HepG2 (cell line): ENCODE results near the gene NFE2L2. TPM values are rescaled to one million over a fixed set of nuclear protein-coding genes. Genes with fewer than 3 reads are reported as not detected.
A peak's percentile ranks its signal among the peaks of the same experiment; 100 is the strongest.

Experiments used
- HIC2 ChIP-seq: sonication (generic); formaldehyde crosslinking; IDR thresholded peaks from 2 replicates; pipeline ENCODE4 v1.9.0; 2022; ENCODE audit warnings: low read depth, missing genetic modification reagents
- KDM1A ChIP-seq: IDR thresholded peaks from 2 replicates; pipeline ENCODE4 v1.6.1; 2016; ENCODE audit warnings: missing compliant biosample characterization
- MAFG ChIP-seq: sonication (generic); formaldehyde crosslinking; IDR thresholded peaks from 2 replicates; pipeline ENCODE4 v1.5.1; 2020; ENCODE audit warnings: mild to moderate bottlenecking, missing genetic modification reagents
- MIER3 ChIP-seq: IDR thresholded peaks from 2 replicates; pipeline ENCODE4 v1.6.1; 2016; ENCODE audit warnings: missing compliant biosample characterization, borderline replicate concordance
- MYPOP ChIP-seq: sonication (generic); formaldehyde crosslinking; IDR thresholded peaks from 2 replicates; pipeline ENCODE4 v1.8.1; 2023; ENCODE audit warnings: mild to moderate bottlenecking, moderate library complexity, missing genetic modification reagents
- NCOR1 ChIP-seq: fragments of 200-600 bp; sonication (generic); IDR thresholded peaks from 2 replicates; pipeline ENCODE4 v1.7.0; 2017; ENCODE audit warnings: antibody characterized with exemption, low read length, borderline replicate concordance
- NFE2L1 ChIP-seq: sonication (generic); formaldehyde crosslinking; IDR thresholded peaks from 2 replicates; pipeline ENCODE4 v1.4.0; 2020; ENCODE audit warnings: missing genetic modification reagents, mild to moderate bottlenecking, borderline replicate concordance
- ONECUT2 ChIP-seq: sonication (generic); formaldehyde crosslinking; IDR thresholded peaks from 2 replicates; pipeline ENCODE4 v1.4.0; 2020; ENCODE audit warnings: missing genetic modification reagents
- PHB2 ChIP-seq: fragments of 450-650 bp; IDR thresholded peaks from 2 replicates; pipeline ENCODE4 v1.6.1; 2018; ENCODE audit not compliant: partially characterized antibody
- SAFB2 ChIP-seq: sonication (generic); formaldehyde crosslinking; IDR thresholded peaks from 2 replicates; pipeline ENCODE4 v1.5.1; 2020; ENCODE audit warnings: missing genetic modification reagents, low read depth, mild to moderate bottlenecking, borderline replicate concordance
- SIN3A ChIP-seq: IDR thresholded peaks from 2 replicates; pipeline ENCODE4 v1.6.1; 2011; ENCODE audit warnings: low read depth, mild to moderate bottlenecking, control low read depth, low read length, borderline replicate concordance
- TCF7 ChIP-seq: sonication (generic); IDR thresholded peaks from 2 replicates; pipeline ENCODE4 v1.6.1; 2016; ENCODE audit warnings: antibody characterized with exemption, low read depth
- TOE1 ChIP-seq: sonication (generic); formaldehyde crosslinking; IDR thresholded peaks from 2 replicates; pipeline ENCODE4 v1.4.0; 2020; ENCODE audit warnings: mild to moderate bottlenecking, missing genetic modification reagents
- ZFP90 ChIP-seq: sonication (generic); formaldehyde crosslinking; IDR thresholded peaks from 2 replicates; pipeline ENCODE4 v1.8.0; 2022; ENCODE audit warnings: missing genetic modification reagents, mild to moderate bottlenecking, inconsistent platforms, borderline replicate concordance
- ZNF703 ChIP-seq: sonication (generic); formaldehyde crosslinking; IDR thresholded peaks from 2 replicates; pipeline ENCODE4 v1.5.1; 2020; ENCODE audit warnings: missing genetic modification reagents, mild to moderate bottlenecking, moderate library complexity, borderline replicate concordance
- ZNF740 ChIP-seq: sonication (generic); formaldehyde crosslinking; IDR thresholded peaks from 2 replicates; pipeline ENCODE4 v1.4.0; 2020; ENCODE audit warnings: missing genetic modification reagents
- polyA plus RNA-seq, 8 experiments: library from polyadenylated mRNA; depleted of rRNA in 3 of 8; stranded (reverse) in 7 of 8; unstranded in 1 of 8; fragments of >200 nt; fragmentation: Illumina TruSeq in 4 of 8; extraction: Trizol in 4 of 8; gene quantifications; 2 replicates each; pipeline versions ENCODE4 v1.2.1 to v1.2.3, GENCODE V29; 2011 to 2016; ENCODE audit warnings: low read depth in 4 of 8, missing spikeins in 1 of 8, mixed read lengths in 1 of 8; ENCODE audit not compliant: insufficient read depth in 1 of 8
- total RNA-seq, 5 experiments: library from RNA; depleted of rRNA; stranded (reverse); fragments of >200 nt; fragmentation: Illumina TruSeq; extraction: Trizol; gene quantifications; 2 replicates each; pipeline ENCODE4 v1.2.3, GENCODE V29; 2016; ENCODE audit warnings: low read depth in 1 of 5
- TF ChIP-seq, protein P1 (sequence below): sonication (generic); formaldehyde crosslinking; IDR thresholded peaks from 2 replicates; pipeline ENCODE4 v1.4.0; 2020; ENCODE audit warnings: mild to moderate bottlenecking, missing genetic modification reagents
- TF ChIP-seq, protein P2 (sequence below): sonication (generic); formaldehyde crosslinking; IDR thresholded peaks from 2 replicates; pipeline ENCODE4 v1.4.0; 2020; ENCODE audit warnings: missing genetic modification reagents, borderline replicate concordance
- TF ChIP-seq, protein P3 (sequence below): sonication (generic); formaldehyde crosslinking; IDR thresholded peaks from 2 replicates; pipeline ENCODE4 v1.4.0; 2020; ENCODE audit warnings: low read depth, mild to moderate bottlenecking, missing genetic modification reagents
- TF ChIP-seq, protein P4 (sequence below): sonication (generic); formaldehyde crosslinking; IDR thresholded peaks from 2 replicates; pipeline ENCODE4 v1.5.0; 2020; ENCODE audit warnings: missing genetic modification reagents

The NFE2L2 gene
- total and polyA plus RNA-seq, 2 of the 13 experiments (the other 11 are each of a cell fraction or from before 2014, with no cell fraction given) = 84.6 to 215 TPM

DNA sequence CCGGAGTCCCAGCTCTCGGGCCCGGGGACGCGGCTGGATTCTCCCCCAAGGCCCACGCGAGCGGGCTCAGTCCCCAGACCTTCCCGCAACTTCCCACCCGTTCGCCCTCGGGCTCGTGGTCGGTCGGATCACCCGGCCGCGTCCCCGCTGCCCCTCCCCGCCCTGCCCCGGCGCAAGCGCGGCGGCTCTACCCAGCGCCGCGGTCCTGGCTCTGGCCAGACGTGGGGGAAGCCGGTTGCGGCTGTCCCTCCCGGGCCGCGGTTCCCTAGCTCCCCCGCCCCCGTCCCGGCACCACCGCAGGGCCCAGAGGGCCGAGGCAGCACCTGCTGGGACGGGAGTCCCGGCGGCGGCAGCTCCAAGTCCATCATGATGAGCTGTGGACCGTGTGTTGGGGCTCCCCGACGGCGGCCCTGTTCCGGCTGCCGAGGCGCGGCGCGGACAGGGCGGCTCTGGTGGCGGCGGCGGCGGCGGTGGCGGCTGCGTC lies 276 bp downstream of the NFE2L2 start (continued):
- TF ChIP-seq ONECUT2 (CRISPR knock-in tag) (0 out of 2 replicates have a peak, but pooled peaks have one; percentile 21), MAFG (CRISPR knock-in tag) (no peak), NCOR1 (no peak), HIC2 (no peak), MIER3 (CRISPR knock-in tag) (no peak), ZNF703 (CRISPR knock-in tag) (no peak), MYPOP (CRISPR knock-in tag) (no peak), SIN3A (no peak), TOE1 (CRISPR knock-in tag) (no peak), PHB2 (no peak), SAFB2 (no peak), KDM1A (no peak), TCF7 (no peak), ZNF740 (CRISPR knock-in tag) (no peak), NFE2L1 (CRISPR knock-in tag) (no peak), ZFP90 (no peak)
- TF ChIP-seq, protein P1, sequence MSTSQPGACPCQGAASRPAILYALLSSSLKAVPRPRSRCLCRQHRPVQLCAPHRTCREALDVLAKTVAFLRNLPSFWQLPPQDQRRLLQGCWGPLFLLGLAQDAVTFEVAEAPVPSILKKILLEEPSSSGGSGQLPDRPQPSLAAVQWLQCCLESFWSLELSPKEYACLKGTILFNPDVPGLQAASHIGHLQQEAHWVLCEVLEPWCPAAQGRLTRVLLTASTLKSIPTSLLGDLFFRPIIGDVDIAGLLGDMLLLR (CRISPR knock-in tag) = peak; percentile 58
- TF ChIP-seq, protein P2, sequence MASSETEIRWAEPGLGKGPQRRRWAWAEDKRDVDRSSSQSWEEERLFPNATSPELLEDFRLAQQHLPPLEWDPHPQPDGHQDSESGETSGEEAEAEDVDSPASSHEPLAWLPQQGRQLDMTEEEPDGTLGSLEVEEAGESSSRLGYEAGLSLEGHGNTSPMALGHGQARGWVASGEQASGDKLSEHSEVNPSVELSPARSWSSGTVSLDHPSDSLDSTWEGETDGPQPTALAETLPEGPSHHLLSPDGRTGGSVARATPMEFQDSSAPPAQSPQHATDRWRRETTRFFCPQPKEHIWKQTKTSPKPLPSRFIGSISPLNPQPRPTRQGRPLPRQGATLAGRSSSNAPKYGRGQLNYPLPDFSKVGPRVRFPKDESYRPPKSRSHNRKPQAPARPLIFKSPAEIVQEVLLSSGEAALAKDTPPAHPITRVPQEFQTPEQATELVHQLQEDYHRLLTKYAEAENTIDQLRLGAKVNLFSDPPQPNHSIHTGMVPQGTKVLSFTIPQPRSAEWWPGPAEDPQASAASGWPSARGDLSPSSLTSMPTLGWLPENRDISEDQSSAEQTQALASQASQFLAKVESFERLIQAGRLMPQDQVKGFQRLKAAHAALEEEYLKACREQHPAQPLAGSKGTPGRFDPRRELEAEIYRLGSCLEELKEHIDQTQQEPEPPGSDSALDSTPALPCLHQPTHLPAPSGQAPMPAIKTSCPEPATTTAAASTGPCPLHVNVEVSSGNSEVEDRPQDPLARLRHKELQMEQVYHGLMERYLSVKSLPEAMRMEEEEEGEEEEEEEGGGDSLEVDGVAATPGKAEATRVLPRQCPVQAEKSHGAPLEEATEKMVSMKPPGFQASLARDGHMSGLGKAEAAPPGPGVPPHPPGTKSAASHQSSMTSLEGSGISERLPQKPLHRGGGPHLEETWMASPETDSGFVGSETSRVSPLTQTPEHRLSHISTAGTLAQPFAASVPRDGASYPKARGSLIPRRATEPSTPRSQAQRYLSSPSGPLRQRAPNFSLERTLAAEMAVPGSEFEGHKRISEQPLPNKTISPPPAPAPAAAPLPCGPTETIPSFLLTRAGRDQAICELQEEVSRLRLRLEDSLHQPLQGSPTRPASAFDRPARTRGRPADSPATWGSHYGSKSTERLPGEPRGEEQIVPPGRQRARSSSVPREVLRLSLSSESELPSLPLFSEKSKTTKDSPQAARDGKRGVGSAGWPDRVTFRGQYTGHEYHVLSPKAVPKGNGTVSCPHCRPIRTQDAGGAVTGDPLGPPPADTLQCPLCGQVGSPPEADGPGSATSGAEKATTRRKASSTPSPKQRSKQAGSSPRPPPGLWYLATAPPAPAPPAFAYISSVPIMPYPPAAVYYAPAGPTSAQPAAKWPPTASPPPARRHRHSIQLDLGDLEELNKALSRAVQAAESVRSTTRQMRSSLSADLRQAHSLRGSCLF (CRISPR knock-in tag) = no peak
- TF ChIP-seq, protein P3, sequence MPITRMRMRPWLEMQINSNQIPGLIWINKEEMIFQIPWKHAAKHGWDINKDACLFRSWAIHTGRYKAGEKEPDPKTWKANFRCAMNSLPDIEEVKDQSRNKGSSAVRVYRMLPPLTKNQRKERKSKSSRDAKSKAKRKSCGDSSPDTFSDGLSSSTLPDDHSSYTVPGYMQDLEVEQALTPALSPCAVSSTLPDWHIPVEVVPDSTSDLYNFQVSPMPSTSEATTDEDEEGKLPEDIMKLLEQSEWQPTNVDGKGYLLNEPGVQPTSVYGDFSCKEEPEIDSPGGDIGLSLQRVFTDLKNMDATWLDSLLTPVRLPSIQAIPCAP (CRISPR knock-in tag) = no peak
- TF ChIP-seq, protein P4, sequence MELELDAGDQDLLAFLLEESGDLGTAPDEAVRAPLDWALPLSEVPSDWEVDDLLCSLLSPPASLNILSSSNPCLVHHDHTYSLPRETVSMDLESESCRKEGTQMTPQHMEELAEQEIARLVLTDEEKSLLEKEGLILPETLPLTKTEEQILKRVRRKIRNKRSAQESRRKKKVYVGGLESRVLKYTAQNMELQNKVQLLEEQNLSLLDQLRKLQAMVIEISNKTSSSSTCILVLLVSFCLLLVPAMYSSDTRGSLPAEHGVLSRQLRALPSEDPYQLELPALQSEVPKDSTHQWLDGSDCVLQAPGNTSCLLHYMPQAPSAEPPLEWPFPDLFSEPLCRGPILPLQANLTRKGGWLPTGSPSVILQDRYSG (CRISPR knock-in tag) = 0 out of 2 replicates have a peak, but pooled peaks have one; percentile 60
